ENCODE data around the gene DOP1B. TPM values are rescaled to one million over a fixed set of nuclear protein-coding genes. Genes with fewer than 3 reads are reported as not detected.

Gene DOP1B, protein sequence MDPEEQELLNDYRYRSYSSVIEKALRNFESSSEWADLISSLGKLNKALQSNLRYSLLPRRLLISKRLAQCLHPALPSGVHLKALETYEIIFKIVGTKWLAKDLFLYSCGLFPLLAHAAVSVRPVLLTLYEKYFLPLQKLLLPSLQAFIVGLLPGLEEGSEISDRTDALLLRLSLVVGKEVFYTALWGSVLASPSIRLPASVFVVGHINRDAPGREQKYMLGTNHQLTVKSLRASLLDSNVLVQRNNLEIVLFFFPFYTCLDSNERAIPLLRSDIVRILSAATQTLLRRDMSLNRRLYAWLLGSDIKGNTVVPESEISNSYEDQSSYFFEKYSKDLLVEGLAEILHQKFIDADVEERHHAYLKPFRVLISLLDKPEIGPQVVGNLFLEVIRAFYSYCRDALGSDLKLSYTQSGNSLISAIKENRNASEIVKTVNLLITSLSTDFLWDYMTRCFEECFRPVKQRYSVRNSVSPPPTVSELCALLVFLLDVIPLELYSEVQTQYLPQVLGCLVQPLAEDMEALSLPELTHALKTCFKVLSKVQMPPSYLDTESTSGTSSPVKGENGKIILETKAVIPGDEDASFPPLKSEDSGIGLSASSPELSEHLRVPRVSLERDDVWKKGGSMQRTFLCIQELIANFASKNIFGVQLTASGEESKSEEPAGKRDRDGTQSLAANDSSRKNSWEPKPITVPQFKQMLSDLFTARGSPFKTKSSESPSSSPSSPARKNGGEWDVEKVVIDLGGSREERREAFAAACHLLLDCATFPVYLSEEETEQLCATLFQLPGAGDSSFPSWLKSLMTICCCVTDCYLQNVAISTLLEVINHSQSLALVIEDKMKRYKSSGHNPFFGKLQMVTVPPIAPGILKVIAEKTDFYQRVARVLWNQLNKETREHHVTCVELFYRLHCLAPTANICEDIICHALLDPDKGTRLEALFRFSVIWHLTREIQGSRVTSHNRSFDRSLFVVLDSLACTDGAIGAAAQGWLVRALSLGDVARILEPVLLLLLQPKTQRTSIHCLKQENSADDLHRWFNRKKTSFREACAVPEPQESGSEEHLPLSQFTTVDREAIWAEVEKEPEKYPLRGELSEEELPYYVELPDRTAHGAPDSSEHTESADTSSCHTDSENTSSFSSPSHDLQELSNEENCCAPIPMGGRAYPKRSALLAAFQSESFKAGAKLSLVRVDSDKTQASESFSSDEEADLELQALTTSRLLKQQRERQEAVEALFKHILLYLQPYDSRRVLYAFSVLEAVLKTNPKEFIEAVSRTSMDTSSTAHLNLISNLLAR (N-terminal part only)
- total RNA-seq: 11.7 and 15.0 TPM in 2 replicates

DNA sequence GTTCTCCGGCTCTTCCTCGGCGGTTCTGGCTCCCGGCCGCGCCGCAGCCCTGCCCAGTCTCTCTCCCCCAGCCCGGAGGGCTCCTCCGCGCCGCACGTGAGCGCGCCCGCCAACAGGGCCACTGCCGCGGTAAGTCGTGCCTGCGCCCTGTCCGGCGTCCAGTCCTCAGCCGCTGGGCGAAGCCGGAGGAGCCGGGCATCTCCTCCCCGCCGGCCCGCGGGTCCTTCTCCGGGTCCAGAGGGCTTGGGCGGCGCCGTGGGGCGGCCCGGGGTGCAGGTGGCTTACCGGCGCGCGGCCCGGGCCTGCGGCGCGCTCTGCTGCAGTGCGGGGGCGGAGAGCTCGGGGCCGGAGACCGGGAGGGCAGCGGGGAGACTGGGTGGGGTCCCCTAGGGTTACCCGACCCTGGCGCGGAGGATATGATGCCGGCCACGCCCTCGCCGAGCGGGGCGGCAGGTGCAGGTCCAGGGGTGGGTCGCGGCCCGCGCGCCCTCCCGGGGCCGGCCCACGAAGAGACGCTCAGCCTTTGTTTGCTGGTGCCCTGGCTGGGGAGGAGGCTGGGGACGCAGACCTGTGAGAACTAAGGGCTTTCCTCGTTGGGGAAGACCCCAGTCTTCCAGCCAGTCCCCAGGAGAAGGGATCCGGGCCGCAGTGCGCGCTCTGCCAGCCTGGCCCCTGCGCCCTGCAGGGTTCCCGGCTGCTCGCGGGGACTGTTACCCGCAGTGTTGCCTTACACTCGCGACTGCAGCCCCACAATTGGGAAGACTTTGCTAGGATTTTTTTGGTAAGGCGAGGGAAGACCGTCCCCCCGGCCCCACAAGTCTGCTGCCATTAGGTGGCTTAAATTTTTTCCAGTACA lies at the start of gene DOP1B:
Gene DOP1B (plus strand): TSS at position 10 of the 856 bp plus-strand sequence. CDS start 7,910 bp downstream, outside the sequence.

GRCh38 chr21:36134803-36135390 lies 21.7 kb upstream of the DOP1B start, which contains the start of gene CBR3:
TSS of gene CBR3 (plus strand) at chr21:36135079. CDS start at chr21:36135193, 114 bp downstream.

Other genes with a start within 250 kb of the DOP1B start
- gene SETD4, start 96.3 kb upstream of the DOP1B start, total RNA-seq: 17.0 and 25.9 TPM in 2 replicates
- gene CBR1, start 86.8 kb upstream of the DOP1B start, total RNA-seq: 214 and 236 TPM in 2 replicates
- 26.3 and 26.5 TPM in 2 replicates for gene CBR3, start 21.7 kb upstream of the DOP1B start, total RNA-seq
- 30.7 and 31.9 TPM in 2 replicates for gene MORC3, start 163.4 kb downstream of the DOP1B start, total RNA-seq
- gene CHAF1B, start 228.6 kb downstream of the DOP1B start, total RNA-seq: 1.3 and 4.1 TPM in 2 replicates